NCI-H345 treated with DMSO at 0.1 percent for 48 hours (cell line): ENCODE data around the gene GABRQ.
"Not testable (repeated sequence)": the region's sequence is repeated elsewhere in the genome, so short reads cannot be mapped to it uniquely, and the experiment has no call there.

Experiments used
- DNase-seq: peaks from one replicate; lab custom pipeline; 2025; ENCODE audit not compliant: unreplicated experiment; lab: John Stamatoyannopoulos, UW

The GABRQ gene

DNA sequence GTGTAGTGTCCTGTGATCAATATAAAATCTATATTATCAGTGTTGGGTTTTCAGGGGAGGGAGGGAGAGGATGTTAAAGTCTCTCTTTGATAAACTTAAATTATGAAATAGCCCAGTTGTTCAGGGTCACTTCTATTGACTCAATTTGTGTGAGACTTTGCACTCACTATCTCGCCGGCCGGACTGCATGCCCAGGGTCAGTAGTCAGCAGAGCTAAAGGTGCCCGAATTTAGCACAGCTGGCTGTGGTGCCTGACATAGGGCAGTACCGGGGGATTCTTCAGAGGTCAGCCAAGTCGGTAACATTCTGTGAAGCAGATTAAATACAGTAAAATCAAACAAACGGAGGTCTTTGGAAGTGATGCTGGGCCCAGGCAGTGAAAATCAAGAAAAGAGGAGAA lies 19.2 kb downstream of the GABRQ start:
- no peak for DNase-seq

DNA sequence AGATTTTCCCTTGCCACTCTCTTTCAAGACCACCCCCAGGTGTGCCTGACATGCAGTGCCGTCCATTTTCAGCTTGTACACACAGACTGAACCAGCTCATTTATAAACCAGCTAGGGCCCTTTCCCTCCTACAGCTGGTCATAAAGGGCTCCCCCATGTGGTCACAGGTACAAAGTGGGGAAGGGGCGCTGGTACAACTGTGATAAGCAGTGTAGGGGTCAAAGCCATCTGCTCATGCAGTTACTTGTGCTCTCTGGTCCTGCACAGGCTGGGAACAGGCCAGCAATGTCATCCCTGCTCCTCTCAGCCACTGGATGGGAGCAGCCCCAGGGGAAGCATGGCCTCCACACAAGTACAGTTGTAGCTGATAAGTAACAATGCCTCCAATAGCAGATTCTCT lies 20.6 kb downstream of the GABRQ start:
- no peak for DNase-seq

DNA sequence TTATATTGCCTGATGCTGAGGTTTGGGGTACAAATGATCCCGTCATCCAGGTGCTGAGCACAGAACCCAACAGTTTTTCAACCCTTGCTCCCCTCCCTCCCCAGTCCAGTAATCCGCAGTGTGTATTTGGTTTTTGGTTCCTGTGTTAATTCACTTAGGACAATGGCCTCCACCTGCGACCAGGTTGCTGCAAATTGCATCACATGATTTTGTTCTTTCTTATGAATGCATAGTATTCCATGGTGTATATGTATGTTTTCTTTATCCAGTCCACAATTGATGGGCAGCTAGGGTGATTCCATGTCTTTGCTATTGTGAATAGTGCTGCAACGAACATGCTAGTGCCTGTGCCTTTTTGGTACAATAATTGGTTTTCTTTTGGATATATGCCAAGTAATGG lies 25.4 kb downstream of the GABRQ start:
- no peak for DNase-seq

DNA sequence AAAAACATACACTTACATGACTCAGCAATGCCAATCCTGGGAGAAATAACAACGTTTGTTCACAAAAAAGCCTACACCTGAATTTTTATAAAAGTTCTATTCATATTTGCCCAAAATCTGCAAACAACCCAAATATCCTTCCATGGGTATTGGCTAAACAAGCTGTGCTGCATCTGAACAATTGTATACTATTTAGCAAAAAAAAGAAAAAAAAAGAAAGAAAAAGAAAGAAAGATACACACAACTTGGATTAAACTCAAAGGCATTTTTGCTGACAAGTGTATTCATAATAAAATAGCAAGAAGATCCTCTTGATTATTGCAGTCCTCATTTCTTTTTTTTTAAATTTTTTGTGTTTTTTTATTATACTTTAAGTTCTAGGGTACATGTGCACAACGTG lies 36.4 kb downstream of the GABRQ start:
- no peak for DNase-seq

DNA sequence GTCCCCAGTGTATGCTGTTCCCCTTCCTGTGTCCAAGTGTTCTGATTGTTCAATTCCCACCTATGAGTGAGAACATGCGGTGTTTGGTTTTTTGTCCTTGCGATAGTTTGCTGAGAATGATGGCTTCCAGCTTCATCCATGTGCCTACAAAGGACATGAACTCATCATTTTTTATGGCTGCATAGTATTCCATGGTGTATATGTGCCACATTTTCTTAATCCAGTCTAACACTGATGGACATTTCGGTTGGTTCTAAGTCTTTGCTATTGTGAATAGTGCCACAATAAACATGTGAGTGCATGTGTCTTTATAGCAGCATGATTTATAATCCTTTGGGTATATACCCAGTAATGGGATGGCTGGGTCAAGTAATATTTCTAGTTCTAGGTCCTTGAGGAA lies 37.0 kb downstream of the GABRQ start:
- DNase-seq: not testable (repeated sequence)

DNA sequence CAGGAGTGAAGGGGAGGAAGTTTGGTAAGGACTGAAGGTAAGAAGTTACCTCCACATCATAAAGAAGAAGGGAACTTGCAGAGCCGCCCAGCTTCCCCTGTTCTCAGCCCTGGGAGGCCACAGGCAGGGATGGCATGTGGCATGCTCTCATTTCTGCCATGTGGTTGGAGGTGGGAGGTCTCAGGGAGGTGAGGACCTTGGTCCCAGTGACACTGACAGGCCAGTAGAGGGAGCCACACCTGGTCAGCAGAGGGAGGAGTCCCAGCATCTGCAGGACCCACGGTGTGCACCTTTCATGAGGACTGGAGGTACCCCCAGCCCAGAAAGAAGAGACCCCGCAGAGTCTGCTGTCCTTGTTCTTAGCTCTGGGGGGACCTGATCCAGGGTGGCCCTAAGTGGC lies 43.3 kb downstream of the GABRQ start:
- not testable (repeated sequence) for DNase-seq

DNA sequence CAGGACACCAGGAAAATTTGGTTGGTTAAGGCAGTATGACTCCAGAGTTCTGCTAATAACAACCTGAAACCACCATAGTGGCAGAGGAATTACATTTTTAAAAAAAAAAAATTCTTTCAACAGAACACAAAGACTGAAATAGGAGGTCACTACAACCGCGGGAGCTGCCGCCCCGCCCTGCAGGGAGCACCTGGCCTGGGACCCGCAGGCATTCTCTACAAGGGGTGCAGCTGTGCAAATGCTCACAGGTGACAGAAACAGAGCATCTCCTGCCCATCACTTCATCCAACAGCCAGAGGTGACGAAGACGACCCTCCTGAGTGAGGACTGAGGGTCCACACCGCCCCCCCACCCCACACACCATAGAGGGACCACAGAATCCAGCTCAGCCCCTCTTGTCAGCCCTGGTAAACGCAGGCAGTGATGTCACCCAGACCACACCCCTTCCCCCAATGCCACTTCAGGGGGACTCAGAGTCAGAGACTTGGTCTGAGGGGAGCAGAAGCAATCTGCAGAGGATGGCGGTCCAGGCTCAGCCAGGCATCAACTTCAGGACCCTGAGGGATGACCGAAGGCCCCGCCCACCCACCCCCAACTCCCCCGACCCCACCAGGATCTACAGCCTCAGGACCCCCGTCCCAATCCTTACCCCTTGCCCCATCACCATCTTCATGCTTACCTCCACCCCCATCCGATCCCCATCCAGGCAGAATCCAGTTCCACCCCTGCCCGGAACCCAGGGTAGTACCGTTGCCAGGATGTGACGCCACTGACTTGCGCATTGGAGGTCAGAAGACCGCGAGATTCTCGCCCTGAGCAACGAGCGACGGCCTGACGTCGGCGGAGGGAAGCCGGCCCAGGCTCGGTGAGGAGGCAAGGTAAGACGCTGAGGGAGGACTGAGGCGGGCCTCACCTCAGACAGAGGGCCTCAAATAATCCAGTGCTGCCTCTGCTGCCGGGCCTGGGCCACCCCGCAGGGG lies 60.5 kb downstream of the GABRQ start, which contains the start of gene MAGEA3:
Gene MAGEA3, plus strand, starts transcription at position 843 of the 980 bp plus-strand sequence. CDS start 2,039 bp downstream, outside the sequence.
- DNase-seq: not testable (repeated sequence)

DNA sequence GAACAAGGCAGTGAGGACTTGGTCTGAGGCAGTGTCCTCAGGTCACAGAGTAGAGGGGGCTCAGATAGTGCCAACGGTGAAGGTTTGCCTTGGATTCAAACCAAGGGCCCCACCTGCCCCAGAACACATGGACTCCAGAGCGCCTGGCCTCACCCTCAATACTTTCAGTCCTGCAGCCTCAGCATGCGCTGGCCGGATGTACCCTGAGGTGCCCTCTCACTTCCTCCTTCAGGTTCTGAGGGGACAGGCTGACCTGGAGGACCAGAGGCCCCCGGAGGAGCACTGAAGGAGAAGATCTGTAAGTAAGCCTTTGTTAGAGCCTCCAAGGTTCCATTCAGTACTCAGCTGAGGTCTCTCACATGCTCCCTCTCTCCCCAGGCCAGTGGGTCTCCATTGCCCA lies 62.7 kb downstream of the GABRQ start:
- DNase-seq: not testable (repeated sequence)

DNA sequence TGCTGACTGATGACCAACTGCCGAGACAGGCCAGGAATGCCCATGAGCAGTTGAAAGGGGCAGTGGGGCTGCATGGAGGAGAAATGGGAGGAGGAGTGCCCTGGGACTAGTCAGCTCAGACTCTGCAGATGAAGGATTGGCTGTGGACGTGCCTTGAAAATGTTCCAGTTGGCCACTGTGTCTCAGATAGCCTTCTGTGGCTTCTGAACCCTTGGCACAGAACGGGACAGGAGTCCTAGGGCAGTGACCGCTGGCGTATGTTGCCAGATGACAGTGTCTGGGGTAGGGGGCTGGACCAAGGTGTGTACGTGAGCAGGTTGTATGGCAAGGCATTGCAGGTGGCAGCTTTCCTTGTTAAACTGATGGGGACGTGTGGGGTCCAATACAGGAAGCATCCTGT lies 68.8 kb downstream of the GABRQ start:
- not testable (repeated sequence) for DNase-seq
